HG03060 (cell line): ENCODE results near the gene LRIT1.

Experiments used
- ATAC-seq: cut with Tn5 transposase; IDR thresholded peaks from one replicate; pipeline ENCODE4 v1.9.1; 2021; ENCODE audit warnings: low read depth, moderate number of reproducible peaks; ENCODE audit not compliant: unreplicated experiment

LRIT1 gene

GRCh38 chr10:84194424-84195043, 46.8 kb downstream of the LRIT1 start, which contains the start of gene CDHR1:
CDHR1 (plus strand) TSS chr10:84194537; CDS start chr10:84194761, 224 bp downstream.
- ATAC-seq = no peak

GRCh38 chr10:84193846-84194423, 47.4 kb downstream of the LRIT1 start:
- no peak for ATAC-seq

GRCh38 chr10:84193327-84193726, 48.0 kb downstream of the LRIT1 start:
- ATAC-seq = no peak

- no peak for ATAC-seq
Measured at GRCh38 chr10:84191106-84191505, 50.2 kb downstream of the LRIT1 start.

GRCh38 chr10:84190621-84191020, 50.7 kb downstream of the LRIT1 start:
- no peak for ATAC-seq

GRCh38 chr10:84188815-84189214, 52.5 kb downstream of the LRIT1 start:
- ATAC-seq = no peak

GRCh38 chr10:84185526-84186175, 55.7 kb downstream of the LRIT1 start:
- ATAC-seq = no peak

GRCh38 chr10:84184517-84184916, 56.8 kb downstream of the LRIT1 start:
- no peak for ATAC-seq

- no peak for ATAC-seq
Measured at GRCh38 chr10:84181631-84182030, 59.7 kb downstream of the LRIT1 start.
